GM19193 (cell line): ENCODE data around the gene NPHS1.

ENCODE experiments used
- POLR2A ChIP-seq: IDR thresholded peaks from 4 replicates; pipeline ENCODE4 v1.6.1; 2011; ENCODE audit not compliant: insufficient read depth, insufficient read length; ENCODE audit errors: extremely low read depth

NPHS1 gene

DNA sequence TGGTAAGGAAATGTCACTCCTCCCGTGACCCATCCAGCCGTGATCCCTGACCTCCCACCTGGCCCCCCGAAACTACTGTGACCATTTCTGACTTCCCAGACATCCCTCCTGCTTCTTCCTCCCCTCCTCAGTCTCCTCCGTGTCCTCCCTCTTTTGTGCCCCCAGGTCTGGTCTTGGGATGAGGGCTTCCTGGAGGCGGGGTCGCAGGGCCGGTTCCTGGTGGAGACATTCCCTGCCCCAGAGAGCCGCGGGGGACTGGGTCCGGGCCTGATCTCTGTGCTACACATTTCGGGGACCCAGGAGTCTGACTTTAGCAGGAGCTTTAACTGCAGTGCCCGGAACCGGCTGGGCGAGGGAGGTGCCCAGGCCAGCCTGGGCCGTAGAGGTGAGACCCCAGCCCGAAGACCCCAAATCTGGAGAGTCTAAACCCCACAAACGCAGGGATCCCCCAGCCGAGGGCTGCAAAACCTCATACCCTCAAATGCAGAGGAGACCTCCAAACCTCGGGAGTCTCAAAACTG is 9.4 kb upstream of the NPHS1 start:
- no peak for TF ChIP-seq POLR2A

DNA sequence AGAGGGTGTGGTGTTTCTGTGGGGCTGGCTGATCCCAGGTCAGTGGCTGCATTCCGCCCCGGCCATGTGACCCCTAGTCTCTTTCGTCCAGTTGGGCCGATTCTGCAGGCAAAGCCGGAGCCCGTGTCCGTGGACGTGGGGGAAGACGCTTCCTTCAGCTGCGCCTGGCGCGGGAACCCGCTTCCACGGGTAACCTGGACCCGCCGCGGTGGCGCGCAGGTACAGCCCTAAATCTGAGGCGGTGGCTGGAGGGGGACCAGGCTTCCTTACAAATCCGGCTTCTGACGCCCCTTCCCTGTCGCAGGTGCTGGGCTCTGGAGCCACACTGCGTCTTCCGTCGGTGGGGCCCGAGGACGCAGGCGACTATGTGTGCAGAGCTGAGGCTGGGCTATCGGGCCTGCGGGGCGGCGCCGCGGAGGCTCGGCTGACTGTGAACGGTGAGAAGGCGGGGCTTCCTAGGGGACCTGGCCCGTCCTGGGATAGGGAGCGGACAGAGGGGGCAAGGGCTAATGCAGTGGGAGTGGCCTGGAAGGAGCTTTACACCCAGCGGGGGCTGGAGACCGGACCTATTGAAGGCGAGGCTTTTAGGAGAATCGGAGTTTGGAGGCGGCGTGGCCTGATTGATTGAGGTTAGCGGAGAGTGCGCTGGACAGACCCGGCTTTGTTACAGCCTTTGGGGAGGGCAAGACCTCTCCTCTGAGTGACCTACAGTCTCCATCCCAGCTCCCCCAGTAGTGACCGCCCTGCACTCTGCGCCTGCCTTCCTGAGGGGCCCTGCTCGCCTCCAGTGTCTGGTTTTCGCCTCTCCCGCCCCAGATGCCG is 8.7 kb upstream of the NPHS1 start:
- no peak for TF ChIP-seq POLR2A

DNA sequence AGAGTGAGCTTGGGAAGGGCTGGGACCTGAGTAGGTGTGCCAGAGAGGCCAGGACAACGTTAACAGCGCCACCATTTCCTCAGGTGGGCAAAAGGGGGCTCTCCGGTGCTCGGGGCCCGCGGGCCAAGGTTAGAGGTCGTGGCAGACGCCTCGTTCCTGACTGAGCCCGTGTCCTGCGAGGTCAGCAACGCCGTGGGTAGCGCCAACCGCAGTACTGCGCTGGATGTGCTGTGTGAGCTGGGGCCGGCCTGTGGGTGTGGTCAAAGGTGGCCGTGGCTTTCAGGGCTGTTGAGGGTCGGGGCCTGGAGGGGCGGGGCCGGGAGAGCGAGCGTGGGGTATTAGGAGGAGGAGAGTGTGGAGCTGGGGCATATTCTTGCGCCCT is 8.1 kb upstream of the NPHS1 start:
- TF ChIP-seq POLR2A: no peak

GRCh38 chr19:35859414-35859813 is 7.1 kb upstream of the NPHS1 start:
- TF ChIP-seq POLR2A: no peak

GRCh38 chr19:35858311-35858710 is 6.0 kb upstream of the NPHS1 start:
- no peak for TF ChIP-seq POLR2A

- TF ChIP-seq POLR2A: no peak
Measured at GRCh38 chr19:35856546-35857149, 4.3 kb upstream of the NPHS1 start, which contains the start of gene KIRREL2. KIRREL2 (plus strand) TSS chr19:35856911; CDS start chr19:35857120, 209 bp downstream.

- no peak for TF ChIP-seq POLR2A
Measured at GRCh38 chr19:35853038-35853756, 893 bp upstream of the NPHS1 start.

- TF ChIP-seq POLR2A: no peak
Measured at GRCh38 chr19:35851213-35852028, 883 bp downstream of the NPHS1 start.

- TF ChIP-seq POLR2A: no peak
Measured at GRCh38 chr19:35848919-35849505, 3.3 kb downstream of the NPHS1 start.

DNA sequence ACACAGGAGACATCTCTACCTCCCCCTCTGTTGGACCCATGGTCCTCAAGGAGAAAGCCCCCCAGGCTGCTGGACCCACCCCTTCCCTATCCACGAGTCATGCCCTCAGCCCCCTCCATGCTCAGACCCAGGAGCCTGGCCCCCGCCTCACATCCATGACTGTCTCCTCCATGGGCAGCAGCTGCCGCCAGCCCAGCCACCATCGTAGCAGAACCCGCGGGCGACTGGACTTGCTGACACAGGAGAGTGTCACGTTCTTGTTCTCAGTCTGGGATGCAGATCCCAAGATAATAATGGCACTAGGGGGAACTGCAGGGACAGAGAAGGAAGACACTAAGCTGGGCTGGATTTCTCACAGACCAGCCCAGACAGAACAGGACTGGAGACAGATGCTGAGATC is 3.8 kb downstream of the NPHS1 start:
- TF ChIP-seq POLR2A: no peak

GRCh38 chr19:35847911-35848310 is 4.4 kb downstream of the NPHS1 start:
- no peak for TF ChIP-seq POLR2A

DNA sequence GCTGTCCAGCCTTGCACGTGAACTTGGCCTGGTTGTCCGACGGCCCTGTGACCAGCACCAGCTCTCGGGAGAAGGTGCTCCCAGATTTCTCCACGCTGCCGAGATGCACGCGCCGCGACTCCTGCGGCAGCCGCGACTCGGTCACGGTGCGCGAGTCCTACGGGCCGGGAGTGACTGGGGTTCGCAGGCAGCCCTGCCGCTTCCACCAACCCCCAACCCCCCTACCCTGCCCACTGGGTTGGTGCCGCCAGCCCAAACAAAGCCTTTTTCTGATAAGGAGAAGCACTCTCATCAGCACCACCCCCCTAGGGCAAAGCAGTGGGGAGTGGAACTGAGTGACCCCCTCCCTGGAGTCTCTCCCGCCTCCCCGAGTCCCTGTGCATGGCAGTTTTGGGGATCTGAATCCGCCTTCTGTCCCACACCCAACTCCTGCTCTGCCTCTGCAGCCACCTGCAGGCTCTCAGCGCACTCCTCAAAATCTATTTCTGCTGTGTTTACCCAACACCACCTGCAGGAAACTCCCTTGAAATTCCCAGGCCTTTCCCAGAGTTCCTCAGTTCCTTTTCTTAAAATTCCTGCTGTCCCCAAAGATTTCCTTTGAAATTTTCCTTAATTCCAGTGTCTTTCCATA is 6.2 kb downstream of the NPHS1 start:
- no peak for TF ChIP-seq POLR2A

DNA sequence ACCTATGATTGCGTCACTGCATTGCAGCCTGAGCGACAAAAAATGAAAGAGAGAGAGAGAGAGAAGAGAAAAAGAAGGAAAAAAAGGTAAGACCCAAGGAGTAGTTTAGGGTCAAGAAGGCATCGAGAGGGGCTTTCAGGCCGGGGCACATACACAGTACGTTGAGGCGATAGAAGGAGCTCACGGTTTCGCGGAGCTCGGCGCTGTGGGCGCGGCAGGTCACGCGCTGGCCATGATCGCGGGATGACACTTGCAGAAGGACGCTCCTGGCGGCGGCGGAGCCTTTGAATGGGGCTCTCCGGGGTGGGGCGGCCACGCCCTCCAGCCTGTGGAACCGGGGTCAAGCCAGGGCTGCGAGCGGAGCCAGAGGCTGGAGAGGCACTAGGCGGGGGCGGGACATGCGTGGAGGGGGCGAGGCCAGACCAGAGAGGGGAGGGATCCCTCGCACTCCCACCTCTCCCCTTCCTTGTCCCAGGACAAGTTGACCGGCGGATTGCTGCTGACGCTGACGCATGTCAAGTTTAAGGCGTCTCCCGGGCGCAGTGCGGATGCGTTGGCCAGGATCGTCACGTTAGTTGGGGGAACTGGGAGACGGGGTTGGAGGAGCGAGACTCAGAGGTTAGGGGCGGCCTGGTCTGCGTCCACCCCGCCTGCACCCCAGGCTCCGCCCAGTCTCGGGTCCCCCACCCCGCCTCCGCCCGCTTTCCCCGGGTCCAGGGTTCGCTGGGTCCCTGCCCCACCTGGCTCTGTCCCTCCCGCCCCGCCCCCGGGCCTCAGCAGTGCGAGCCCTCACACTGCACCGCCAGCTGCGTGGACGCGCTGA is 6.9 kb downstream of the NPHS1 start:
- no peak for TF ChIP-seq POLR2A
